ENCODE data around the gene RNF212.

RNF212 gene

GRCh38 chr4:1154523-1155182 lies 41.3 kb upstream of the RNF212 start:
- Histone ChIP-seq H3K79me2 (ENCODE audit: insufficient read depth, low read depth) (no peaks in the 10 kb centered on the region), H4K20me1 (ENCODE audit: insufficient read depth) (no peaks in the 10 kb centered on the region), H3K27ac (no peak overlapping the region), H2AFZ (ENCODE audit: low read depth) (no peak overlapping the region), H3K27me3 (ENCODE audit: insufficient read depth, low read depth) (0 out of 2 replicates have a peak, but pooled peaks cover 10% of the 10 kb centered on the region), H3K4me3 (IDR thresholded peaks at IDR 0.05; ENCODE audit: insufficient read depth, low read depth, low read length) (no peak overlapping the region), H3K4me2 (no peak overlapping the region), H3K36me3 (ENCODE audit: insufficient read depth) (no peaks in the 10 kb centered on the region), H3K9ac (no peak overlapping the region), H3K4me1 (ENCODE audit: low read depth, poor library complexity, severe bottlenecking) (no peaks in the 10 kb centered on the region)
- TF ChIP-seq CTCF (conservative IDR thresholded peaks at IDR 0.05; ENCODE audit: low read depth, low read length): no peak

- Histone ChIP-seq H4K20me1 (ENCODE audit: insufficient read depth) (no peaks in the 10 kb centered on the region), H3K4me3 (IDR thresholded peaks at IDR 0.05; ENCODE audit: insufficient read depth, low read depth, low read length) (no peak overlapping the region), H3K9ac (no peak overlapping the region), H3K27me3 (ENCODE audit: insufficient read depth, low read depth) (0 out of 2 replicates have a peak, but pooled peaks cover 10% of the 10 kb centered on the region), H3K36me3 (ENCODE audit: insufficient read depth) (no peaks in the 10 kb centered on the region), H2AFZ (ENCODE audit: low read depth) (no peak overlapping the region), H3K4me1 (ENCODE audit: low read depth, poor library complexity, severe bottlenecking) (no peaks in the 10 kb centered on the region), H3K27ac (no peak overlapping the region), H3K4me2 (no peak overlapping the region), H3K79me2 (ENCODE audit: insufficient read depth, low read depth) (no peaks in the 10 kb centered on the region)
- TF ChIP-seq CTCF (conservative IDR thresholded peaks at IDR 0.05; ENCODE audit: low read depth, low read length): no peak
Observed at GRCh38 chr4:1154126-1154522, 40.8 kb upstream of the RNF212 start.

- H3K4me3 ChIP-seq (IDR thresholded peaks at IDR 0.05; ENCODE audit: insufficient read depth, low read depth, low read length): no peak overlapping the region
- no peak overlapping the region for H2AFZ ChIP-seq (ENCODE audit: low read depth)
- H3K27ac ChIP-seq: no peak overlapping the region
- TF ChIP-seq CTCF (conservative IDR thresholded peaks at IDR 0.05; ENCODE audit: low read depth, low read length): no peak
- H3K4me2 ChIP-seq: no peak overlapping the region
- H3K36me3 ChIP-seq (ENCODE audit: insufficient read depth): no peaks in the 10 kb centered on the region
- H3K4me1 ChIP-seq (ENCODE audit: low read depth, poor library complexity, severe bottlenecking): no peaks in the 10 kb centered on the region
- no peaks in the 10 kb centered on the region for H4K20me1 ChIP-seq (ENCODE audit: insufficient read depth)
- H3K79me2 ChIP-seq (ENCODE audit: insufficient read depth, low read depth): no peaks in the 10 kb centered on the region
- no peak overlapping the region for H3K9ac ChIP-seq
- H3K27me3 ChIP-seq (ENCODE audit: insufficient read depth, low read depth): peaks cover 10% of the 10 kb centered on the region; the same call in 1 of the 2 replicates
Observed at GRCh38 chr4:1153567-1154090, 40.3 kb upstream of the RNF212 start.

GRCh38 chr4:1152290-1152689 lies 38.9 kb upstream of the RNF212 start:
- no peak overlapping the region for H3K4me2 ChIP-seq
- H2AFZ ChIP-seq (ENCODE audit: low read depth): no peak overlapping the region
- no peak overlapping the region for H3K9ac ChIP-seq
- no peaks in the 10 kb centered on the region for H3K4me1 ChIP-seq (ENCODE audit: low read depth, poor library complexity, severe bottlenecking)
- TF ChIP-seq CTCF (conservative IDR thresholded peaks at IDR 0.05; ENCODE audit: low read depth, low read length): no peak
- H3K27ac ChIP-seq: no peak overlapping the region
- peaks cover 10% of the 10 kb centered on the region; the same call in 1 of the 2 replicates for H3K27me3 ChIP-seq (ENCODE audit: insufficient read depth, low read depth)
- H3K79me2 ChIP-seq (ENCODE audit: insufficient read depth, low read depth): no peaks in the 10 kb centered on the region
- no peaks in the 10 kb centered on the region for H3K36me3 ChIP-seq (ENCODE audit: insufficient read depth)
- no peaks in the 10 kb centered on the region for H4K20me1 ChIP-seq (ENCODE audit: insufficient read depth)
- H3K4me3 ChIP-seq (IDR thresholded peaks at IDR 0.05; ENCODE audit: insufficient read depth, low read depth, low read length): no peak overlapping the region

Data from KMS-11 (cell line).